ENCODE results near the gene CHFR. TPM values are rescaled to one million over a fixed set of nuclear protein-coding genes. Genes with fewer than 3 reads are reported as not detected.

Gene CHFR
- total RNA-seq, 1 experiment from 2014 or later = 53.3 TPM

DNA sequence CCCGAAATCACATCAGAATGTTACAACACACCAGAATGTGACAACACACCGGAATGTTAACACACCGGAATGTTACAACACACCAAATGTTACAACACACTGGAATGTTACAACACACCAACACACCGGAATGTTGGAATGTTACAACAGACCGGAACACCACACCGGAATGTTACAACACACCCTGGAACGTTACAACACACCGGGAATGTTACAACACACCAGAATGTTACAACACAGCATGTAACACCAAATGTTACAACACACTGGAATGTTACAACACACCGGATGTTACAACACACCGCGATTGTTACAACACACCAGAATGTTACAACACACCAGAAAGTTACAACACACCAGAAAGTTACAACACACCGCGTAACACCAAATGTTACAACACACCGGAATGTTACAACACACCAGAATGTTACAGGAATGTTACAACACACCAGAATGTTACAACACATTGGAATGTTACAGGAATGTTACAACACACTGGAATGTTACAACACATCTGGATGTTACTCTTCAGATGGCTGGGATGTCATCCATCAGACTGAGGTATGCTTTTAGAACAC is 21.1 kb downstream of the CHFR start:
- no peak for DNase-seq
- Histone ChIP-seq H3K56ac (ENCODE audit: insufficient read length, low read depth, low read length) (no peak overlapping the region), H3K27ac (ENCODE audit: insufficient read length, low read depth, low read length) (no peak overlapping the region)

More for the DNA sequence above, 21.1 kb downstream of the CHFR start:
- Mint-ChIP-seq H3K9me3 (no peaks in the 10 kb centered on the region), H3K4me1 (no peaks in the 10 kb centered on the region), H3K27me3 (ENCODE audit: low read depth) (no peaks in the 10 kb centered on the region; the same call in 1 of the 2 replicates), H3K4me3 (no peak overlapping the region), H3K36me3 (ENCODE audit: insufficient read depth in 1 of 3, low read depth in 3 of 3) (peaks cover 22 to 59% (median 46%) of the 10 kb centered on the region in 3 experiments), H3K27ac (peak overlapping the region; percentile 3 to 77 (median 28); a peak in 4 of 7 replicates)
- no peak overlapping the region for H2BK12ac ChIP-seq (ENCODE audit: insufficient read length, low read depth, low read length)
- no peaks in the 10 kb centered on the region for H3K79me1 ChIP-seq (ENCODE audit: insufficient read depth, low read depth, low read length, poor library complexity, severe bottlenecking)
- H4K8ac ChIP-seq (replicated peaks; ENCODE audit: insufficient read length, low read depth, low read length) = no peak overlapping the region
- H3K14ac ChIP-seq (ENCODE audit: insufficient read depth, low read length) = no peak overlapping the region
- no peak overlapping the region for H3K4me2 ChIP-seq (ENCODE audit: insufficient read depth, insufficient read length, low read length)
- no peak overlapping the region for H2AK5ac ChIP-seq (ENCODE audit: insufficient read length, low read length)
- H3K79me2 ChIP-seq (ENCODE audit: insufficient read depth, low read length) = no peaks in the 10 kb centered on the region
- H2BK5ac ChIP-seq (ENCODE audit: insufficient read length, low read length) = no peak overlapping the region
- no peak overlapping the region for H2BK20ac ChIP-seq (ENCODE audit: low read depth, low read length, poor library complexity, severe bottlenecking)
- no peak overlapping the region for H2BK120ac ChIP-seq (ENCODE audit: low read depth, low read length, poor library complexity, severe bottlenecking)
- no peak overlapping the region for H3K9ac ChIP-seq (ENCODE audit: extremely low read depth, insufficient read length, low read length)
- H2BK15ac ChIP-seq (ENCODE audit: low read depth, low read length) = no peak overlapping the region
- H3K4ac ChIP-seq (ENCODE audit: low read depth, low read length) = no peak overlapping the region
- H2AFZ ChIP-seq (ENCODE audit: low read length) = no peak overlapping the region
- no peak overlapping the region for H3K18ac ChIP-seq (ENCODE audit: insufficient read length, low read depth, low read length)
- H3K4me1 ChIP-seq (ENCODE audit: insufficient read depth, low read length) = no peaks in the 10 kb centered on the region
- peaks cover 2% of the 10 kb centered on the region for H4K20me1 ChIP-seq (ENCODE audit: control insufficient read depth, insufficient read depth, insufficient read length)
- no peak overlapping the region for H4K91ac ChIP-seq (ENCODE audit: insufficient read length, low read depth, low read length)
- no peak overlapping the region for H4K5ac ChIP-seq (ENCODE audit: insufficient read length, low read depth, low read length)
- H3T11ph ChIP-seq (ENCODE audit: low read length) = no peak overlapping the region
- no peaks in the 10 kb centered on the region for H3K9me3 ChIP-seq (ENCODE audit: control insufficient read depth, low read depth, low read length)
- H3K27me3 ChIP-seq (ENCODE audit: insufficient read depth, low read length) = no peaks in the 10 kb centered on the region
- no CpG with 5 or more reads among the region's 14 CpGs for WGBS (ENCODE audit: extremely low coverage, insufficient read length, low lambda C conversion rate)
- TF ChIP-seq, protein P1, sequence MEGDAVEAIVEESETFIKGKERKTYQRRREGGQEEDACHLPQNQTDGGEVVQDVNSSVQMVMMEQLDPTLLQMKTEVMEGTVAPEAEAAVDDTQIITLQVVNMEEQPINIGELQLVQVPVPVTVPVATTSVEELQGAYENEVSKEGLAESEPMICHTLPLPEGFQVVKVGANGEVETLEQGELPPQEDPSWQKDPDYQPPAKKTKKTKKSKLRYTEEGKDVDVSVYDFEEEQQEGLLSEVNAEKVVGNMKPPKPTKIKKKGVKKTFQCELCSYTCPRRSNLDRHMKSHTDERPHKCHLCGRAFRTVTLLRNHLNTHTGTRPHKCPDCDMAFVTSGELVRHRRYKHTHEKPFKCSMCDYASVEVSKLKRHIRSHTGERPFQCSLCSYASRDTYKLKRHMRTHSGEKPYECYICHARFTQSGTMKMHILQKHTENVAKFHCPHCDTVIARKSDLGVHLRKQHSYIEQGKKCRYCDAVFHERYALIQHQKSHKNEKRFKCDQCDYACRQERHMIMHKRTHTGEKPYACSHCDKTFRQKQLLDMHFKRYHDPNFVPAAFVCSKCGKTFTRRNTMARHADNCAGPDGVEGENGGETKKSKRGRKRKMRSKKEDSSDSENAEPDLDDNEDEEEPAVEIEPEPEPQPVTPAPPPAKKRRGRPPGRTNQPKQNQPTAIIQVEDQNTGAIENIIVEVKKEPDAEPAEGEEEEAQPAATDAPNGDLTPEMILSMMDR (conservative IDR thresholded peaks at IDR 0.05) = no peak
- H3K23ac ChIP-seq (ENCODE audit: insufficient read length, low read depth, low read length) = no peak overlapping the region
- no peaks in the 10 kb centered on the region for H3K23me2 ChIP-seq (ENCODE audit: insufficient read length, low read depth, low read length, poor library complexity, severe bottlenecking)

Measured in H9 (cell line).